ENCODE data around the gene PAPPA. TPM values are rescaled to one million over a fixed set of nuclear protein-coding genes. Genes with fewer than 3 reads are reported as not detected.

PAPPA gene
- total RNA-seq, 1 experiment from 2014 or later, result 7.0 TPM

DNA sequence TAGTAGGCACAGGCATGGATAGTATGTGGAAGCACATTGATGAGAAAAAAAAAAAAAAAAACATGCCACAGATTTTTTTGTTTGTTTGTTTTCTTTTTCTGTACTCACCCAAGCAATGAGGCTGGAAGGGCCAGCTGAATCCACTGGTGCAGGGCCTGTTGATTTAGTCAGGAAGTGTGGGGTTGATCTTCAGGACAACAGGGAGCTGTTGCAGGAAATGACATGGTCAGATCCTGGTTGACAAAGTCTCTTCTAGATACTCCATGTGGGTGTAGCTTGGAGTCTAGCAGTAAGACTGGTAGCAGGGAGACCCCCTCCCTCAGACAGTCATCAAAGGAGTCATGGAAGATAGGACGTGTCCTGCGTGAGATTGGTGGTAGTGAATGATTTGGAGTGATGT lies 191.8 kb downstream of the PAPPA start:
- no peaks in the 10 kb centered on the region for H3K27me3 Mint-ChIP-seq (ENCODE audit: insufficient read depth, unreplicated experiment)
- TF ChIP-seq, protein P1, sequence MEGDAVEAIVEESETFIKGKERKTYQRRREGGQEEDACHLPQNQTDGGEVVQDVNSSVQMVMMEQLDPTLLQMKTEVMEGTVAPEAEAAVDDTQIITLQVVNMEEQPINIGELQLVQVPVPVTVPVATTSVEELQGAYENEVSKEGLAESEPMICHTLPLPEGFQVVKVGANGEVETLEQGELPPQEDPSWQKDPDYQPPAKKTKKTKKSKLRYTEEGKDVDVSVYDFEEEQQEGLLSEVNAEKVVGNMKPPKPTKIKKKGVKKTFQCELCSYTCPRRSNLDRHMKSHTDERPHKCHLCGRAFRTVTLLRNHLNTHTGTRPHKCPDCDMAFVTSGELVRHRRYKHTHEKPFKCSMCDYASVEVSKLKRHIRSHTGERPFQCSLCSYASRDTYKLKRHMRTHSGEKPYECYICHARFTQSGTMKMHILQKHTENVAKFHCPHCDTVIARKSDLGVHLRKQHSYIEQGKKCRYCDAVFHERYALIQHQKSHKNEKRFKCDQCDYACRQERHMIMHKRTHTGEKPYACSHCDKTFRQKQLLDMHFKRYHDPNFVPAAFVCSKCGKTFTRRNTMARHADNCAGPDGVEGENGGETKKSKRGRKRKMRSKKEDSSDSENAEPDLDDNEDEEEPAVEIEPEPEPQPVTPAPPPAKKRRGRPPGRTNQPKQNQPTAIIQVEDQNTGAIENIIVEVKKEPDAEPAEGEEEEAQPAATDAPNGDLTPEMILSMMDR (IDR thresholded peaks at IDR 0.05; ENCODE audit: unreplicated experiment), result no peak
- POLR2A ChIA-PET, result interaction anchor here (0.7 kb wide), 1 partner anchor 8 kb away, joined by 5 read pairs; no protein-coding TSS in a partner anchor
- CTCF ChIA-PET, result interaction anchor here (0.6 to 0.7 kb wide), 3 partner anchors 30 to 425 kb away, joined by 3 to 4 read pairs (median 3); no protein-coding TSS in a partner anchor
- no peak overlapping the region for H3K27ac Mint-ChIP-seq (ENCODE audit: low read depth, unreplicated experiment)
- BruUV-seq (replicated peaks), result no TSS peak
- peaks cover 18% of the 10 kb centered on the region for H3K36me3 Mint-ChIP-seq (ENCODE audit: insufficient read depth, unreplicated experiment)
- DNase-seq (ENCODE audit: unreplicated experiment), result no peak
- intact Hi-C loops (cut with micrococcal nuclease), result no loop called here
- H3K4me1 Mint-ChIP-seq (ENCODE audit: insufficient read depth, unreplicated experiment), result no peaks in the 10 kb centered on the region
- H3K9me3 Mint-ChIP-seq (ENCODE audit: unreplicated experiment), result peaks cover 8% of the 10 kb centered on the region
- no peak overlapping the region for H3K4me3 Mint-ChIP-seq (ENCODE audit: unreplicated experiment)

DNA sequence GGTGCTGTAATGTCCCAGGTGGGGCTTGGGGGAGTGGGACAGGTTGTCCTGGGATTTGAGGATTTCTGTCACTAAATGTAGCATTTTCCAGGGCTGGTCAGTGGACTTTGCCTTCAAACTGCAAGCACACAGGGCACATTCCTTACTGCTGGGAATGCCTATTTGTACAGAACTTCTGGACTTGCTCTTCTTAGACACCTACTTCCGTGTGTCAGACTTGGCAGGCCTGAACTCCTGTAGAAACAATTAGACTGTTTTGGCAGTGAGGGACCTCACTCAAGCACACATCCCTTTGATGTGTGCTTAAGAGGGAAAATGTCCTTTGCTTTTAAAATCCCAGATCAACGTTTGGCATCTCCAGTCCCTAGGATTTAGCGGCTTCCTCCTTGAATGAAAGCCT lies 192.2 kb downstream of the PAPPA start:
- POLR2A ChIA-PET, result interaction anchor here (0.7 kb wide), 1 partner anchor 9 kb away, joined by 5 read pairs; no protein-coding TSS in a partner anchor
- CTCF ChIA-PET, result interaction anchor here (0.6 to 0.7 kb wide), 3 partner anchors 31 to 425 kb away, joined by 3 to 4 read pairs (median 3); no protein-coding TSS in a partner anchor
- TF ChIP-seq, protein P1 (IDR thresholded peaks at IDR 0.05; ENCODE audit: unreplicated experiment), result no peak
- no TSS peak for BruUV-seq (replicated peaks)
- no peaks in the 10 kb centered on the region for H3K4me1 Mint-ChIP-seq (ENCODE audit: insufficient read depth, unreplicated experiment)
- peaks cover 8% of the 10 kb centered on the region for H3K9me3 Mint-ChIP-seq (ENCODE audit: unreplicated experiment)
- H3K4me3 Mint-ChIP-seq (ENCODE audit: unreplicated experiment), result no peak overlapping the region
- H3K36me3 Mint-ChIP-seq (ENCODE audit: insufficient read depth, unreplicated experiment), result peaks cover 18% of the 10 kb centered on the region
- H3K27me3 Mint-ChIP-seq (ENCODE audit: insufficient read depth, unreplicated experiment), result no peaks in the 10 kb centered on the region
- H3K27ac Mint-ChIP-seq (ENCODE audit: low read depth, unreplicated experiment), result no peak overlapping the region
- DNase-seq (ENCODE audit: unreplicated experiment), result no peak
- intact Hi-C loops (cut with micrococcal nuclease), result no loop called here

DNA sequence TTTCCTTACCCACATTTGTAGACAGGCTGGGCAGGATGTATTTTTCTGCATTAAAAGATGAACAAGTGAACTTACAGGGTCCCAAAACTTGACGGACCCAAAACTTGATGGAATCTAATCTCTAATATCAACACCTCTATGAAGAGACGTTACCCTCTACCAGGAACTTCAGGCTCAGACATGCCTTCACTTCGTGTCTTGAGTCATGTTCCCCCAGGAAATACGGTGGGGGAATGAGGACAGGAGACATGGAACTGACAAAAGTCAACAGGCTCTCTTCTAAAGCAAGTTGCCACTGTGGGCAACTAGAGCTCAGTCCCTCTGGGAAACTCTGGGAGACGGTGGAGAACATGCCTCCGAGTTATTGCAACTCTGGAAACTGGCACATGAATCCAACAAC lies 196.1 kb downstream of the PAPPA start:
- BruUV-seq (replicated peaks), result no TSS peak
- no peaks in the 10 kb centered on the region for H3K4me1 Mint-ChIP-seq (ENCODE audit: insufficient read depth, unreplicated experiment)
- no peak overlapping the region for H3K4me3 Mint-ChIP-seq (ENCODE audit: unreplicated experiment)
- POLR2A ChIA-PET, result no interaction called here
- H3K27ac Mint-ChIP-seq (ENCODE audit: low read depth, unreplicated experiment), result no peak overlapping the region
- H3K36me3 Mint-ChIP-seq (ENCODE audit: insufficient read depth, unreplicated experiment), result peaks cover 33% of the 10 kb centered on the region
- no peaks in the 10 kb centered on the region for H3K27me3 Mint-ChIP-seq (ENCODE audit: insufficient read depth, unreplicated experiment)
- TF ChIP-seq, protein P1 (IDR thresholded peaks at IDR 0.05; ENCODE audit: unreplicated experiment), result no peak
- DNase-seq (ENCODE audit: unreplicated experiment), result no peak
- intact Hi-C loops (cut with micrococcal nuclease), result no loop called here
- H3K9me3 Mint-ChIP-seq (ENCODE audit: unreplicated experiment), result peaks cover 8% of the 10 kb centered on the region
- CTCF ChIA-PET, result interaction anchor here (0.7 kb wide), 1 partner anchor 302 kb away, joined by 4 read pairs; no protein-coding TSS in a partner anchor

DNA sequence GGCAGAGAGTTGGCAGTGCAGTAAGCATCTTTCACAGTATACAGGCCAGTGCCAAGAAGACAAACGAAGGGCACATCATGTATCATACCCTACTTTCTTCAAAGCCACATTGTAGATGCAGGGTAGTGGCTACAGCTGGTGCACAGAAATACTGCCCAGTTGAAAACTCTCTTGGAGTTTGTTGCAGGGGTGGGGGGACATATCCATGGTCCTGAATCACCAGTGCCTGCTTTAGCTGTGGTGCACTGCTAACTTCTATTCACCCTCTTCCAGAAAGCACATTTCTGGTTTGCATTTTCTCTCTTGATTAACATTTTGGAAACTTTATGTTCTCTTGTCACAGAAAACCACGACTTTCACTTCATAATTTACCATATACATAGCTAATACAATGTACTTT lies 196.6 kb downstream of the PAPPA start:
- H3K4me3 Mint-ChIP-seq (ENCODE audit: unreplicated experiment), result no peak overlapping the region
- H3K4me1 Mint-ChIP-seq (ENCODE audit: insufficient read depth, unreplicated experiment), result no peaks in the 10 kb centered on the region
- TF ChIP-seq, protein P1 (IDR thresholded peaks at IDR 0.05; ENCODE audit: unreplicated experiment), result no peak
- no TSS peak for BruUV-seq (replicated peaks)
- H3K36me3 Mint-ChIP-seq (ENCODE audit: insufficient read depth, unreplicated experiment), result peaks cover 29% of the 10 kb centered on the region
- DNase-seq (ENCODE audit: unreplicated experiment), result no peak
- H3K9me3 Mint-ChIP-seq (ENCODE audit: unreplicated experiment), result peaks cover 3% of the 10 kb centered on the region
- H3K27ac Mint-ChIP-seq (ENCODE audit: low read depth, unreplicated experiment), result no peak overlapping the region
- POLR2A ChIA-PET, result interaction anchor here (1.2 kb wide), 1 partner anchor 10 kb away, joined by 6 read pairs; no protein-coding TSS in a partner anchor
- intact Hi-C loops (cut with micrococcal nuclease), result no loop called here
- CTCF ChIA-PET, result interaction anchor here (0.7 kb wide), 1 partner anchor 301 kb away, joined by 4 read pairs; no protein-coding TSS in a partner anchor
- H3K27me3 Mint-ChIP-seq (ENCODE audit: insufficient read depth, unreplicated experiment), result no peaks in the 10 kb centered on the region
